GM21526 (cell line): ENCODE results near the gene COX11.

Experiments used
- ATAC-seq: cut with Tn5 transposase; IDR thresholded peaks from one replicate; pipeline ENCODE4 v1.9.1; 2021; ENCODE audit warnings: moderate library complexity; ENCODE audit not compliant: unreplicated experiment, low FRiP score

COX11 gene

DNA sequence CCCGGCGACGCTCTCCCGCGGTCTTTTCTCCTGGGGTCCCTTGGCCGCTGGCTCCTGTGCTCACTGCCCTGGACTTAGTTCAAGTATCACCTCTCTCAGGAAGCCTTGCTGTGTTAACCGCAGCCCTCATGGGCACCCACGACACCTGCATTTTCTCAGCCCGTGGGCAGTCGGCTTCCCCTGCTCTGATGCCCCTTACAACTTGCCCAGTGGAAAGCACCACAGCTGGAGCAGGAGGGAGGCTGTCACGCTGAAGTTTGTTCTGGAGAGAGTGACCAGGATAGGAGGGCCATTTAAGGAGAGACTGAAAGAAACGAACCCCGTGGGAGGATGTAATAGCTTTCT, 506 bp upstream of the COX11 start:
- peak; percentile 31 for ATAC-seq

DNA sequence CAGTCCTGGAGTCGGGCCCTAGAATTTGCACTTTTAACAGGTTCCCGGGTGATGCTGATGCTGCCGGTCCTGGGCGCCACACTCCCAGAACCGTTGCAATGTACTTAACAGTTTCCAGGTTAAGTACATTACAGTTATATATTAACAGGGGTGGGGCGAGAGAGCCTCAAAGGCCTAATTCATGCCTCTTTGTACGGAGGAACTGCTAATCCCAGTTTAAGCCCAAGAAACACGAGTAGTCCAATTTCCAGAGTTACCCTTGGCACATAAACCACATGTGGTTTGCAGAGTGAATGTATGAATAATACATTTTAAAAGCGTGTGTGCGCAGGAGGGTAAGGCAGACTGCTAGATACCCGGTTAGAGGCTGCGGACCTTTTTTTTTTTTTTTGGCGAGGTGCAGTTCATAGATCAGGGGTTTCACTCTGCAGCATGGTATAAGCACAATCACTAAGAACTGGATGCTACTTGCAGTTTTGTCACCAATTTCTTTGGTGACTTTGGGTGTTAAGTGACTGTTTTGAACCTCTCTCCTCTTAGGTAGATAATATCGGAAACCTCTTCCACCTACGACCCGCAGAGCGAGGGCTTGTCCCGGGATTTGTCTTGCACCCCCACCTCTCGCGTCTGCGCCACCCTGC, 713 bp downstream of the COX11 start:
- peak; percentile 58 for ATAC-seq

DNA sequence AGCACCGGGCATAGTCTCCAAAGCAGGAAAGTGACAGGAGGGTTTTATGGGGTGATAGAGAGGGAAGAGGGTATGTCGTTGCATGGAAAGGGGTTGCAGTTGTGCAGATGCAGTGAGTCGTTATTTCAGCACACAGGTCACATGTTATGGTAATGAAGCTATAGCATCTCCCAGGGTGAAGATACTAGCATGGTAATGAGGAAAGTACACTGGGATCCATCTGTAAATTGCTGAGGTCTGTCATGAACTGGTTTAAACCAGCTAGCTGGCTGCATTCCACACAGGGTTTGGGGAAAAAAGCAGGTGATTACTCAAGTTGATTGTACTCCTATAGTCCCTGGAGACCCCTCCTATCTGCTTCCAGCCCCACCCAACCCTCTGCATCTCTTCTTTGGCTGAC, 11.7 kb downstream of the COX11 start:
- ATAC-seq = no peak

DNA sequence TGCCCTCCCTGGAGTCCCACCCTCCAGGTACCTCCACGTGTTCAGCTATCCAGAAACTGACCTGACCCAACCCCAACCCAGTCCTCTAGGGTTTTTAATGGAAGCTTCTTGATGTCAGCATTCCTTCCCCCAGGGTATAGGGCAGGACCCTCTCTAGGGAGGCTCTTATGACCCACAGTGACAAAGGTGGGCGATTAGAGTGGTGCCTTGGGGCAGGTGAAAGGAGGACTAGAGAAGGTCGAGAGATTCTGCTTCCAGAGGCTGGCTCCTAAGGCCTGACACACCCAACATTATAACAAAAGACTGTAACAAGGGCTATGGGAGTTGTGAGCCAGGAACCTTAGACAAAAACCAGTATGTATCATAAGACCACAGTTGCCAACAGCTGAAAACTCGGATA, 17.2 kb downstream of the COX11 start:
- no peak for ATAC-seq

DNA sequence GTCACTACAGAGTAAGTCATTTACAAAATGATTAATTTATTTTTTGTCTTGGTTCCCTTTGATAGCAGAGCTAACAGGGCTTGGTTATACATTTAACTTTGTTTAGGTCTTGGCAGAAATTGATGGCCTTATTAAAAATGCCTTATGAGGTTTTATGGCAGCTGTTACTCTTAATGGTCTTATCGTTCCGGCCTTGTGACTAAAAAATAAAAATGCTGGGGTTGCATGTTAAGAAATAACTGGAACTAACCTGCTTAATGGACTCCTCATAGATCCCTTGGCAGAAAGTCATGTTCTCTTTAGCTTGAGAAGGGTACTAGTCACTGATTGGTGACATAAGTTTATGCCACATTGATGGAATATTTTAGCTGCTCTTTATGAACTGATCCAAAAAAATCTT, 18.3 kb downstream of the COX11 start:
- no peak for ATAC-seq

DNA sequence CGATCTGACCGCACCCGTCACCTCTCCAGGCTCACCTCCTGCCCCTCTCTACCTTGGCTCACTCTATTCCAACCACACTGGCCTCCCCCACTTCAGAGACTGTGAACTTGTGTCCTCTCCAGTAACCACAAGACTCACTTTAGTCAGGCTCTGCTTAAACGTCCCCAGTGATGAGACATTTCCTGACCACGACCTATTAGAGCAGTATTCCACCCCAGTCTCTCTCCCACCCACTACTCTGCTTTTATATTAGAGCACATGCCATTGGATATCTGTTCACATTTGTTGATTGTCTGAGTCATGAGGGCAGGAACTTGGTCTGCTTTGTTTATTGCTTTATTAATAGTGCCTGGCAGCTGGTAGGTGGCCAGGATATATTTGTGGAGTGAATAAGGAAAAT, 20.1 kb downstream of the COX11 start:
- no peak for ATAC-seq

DNA sequence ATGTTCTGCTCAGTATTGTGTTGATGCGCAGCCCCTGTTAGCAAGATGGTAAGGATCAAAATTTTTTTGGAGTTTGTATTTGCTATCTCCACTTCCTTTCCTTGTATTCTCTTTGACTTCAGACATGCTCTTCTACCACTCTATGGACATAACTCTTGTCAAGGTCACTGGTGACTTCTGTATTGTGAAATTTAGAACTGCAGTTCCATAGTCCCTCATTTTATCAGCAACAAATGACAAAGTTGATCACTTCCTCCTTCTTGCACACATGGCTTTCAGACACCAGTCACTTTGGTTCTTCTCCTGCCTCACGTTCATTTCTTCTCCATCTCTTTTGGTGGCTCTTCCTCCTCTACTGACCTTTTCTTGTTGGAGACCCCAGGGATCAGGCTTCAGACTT, 21.1 kb downstream of the COX11 start:
- no peak for ATAC-seq

DNA sequence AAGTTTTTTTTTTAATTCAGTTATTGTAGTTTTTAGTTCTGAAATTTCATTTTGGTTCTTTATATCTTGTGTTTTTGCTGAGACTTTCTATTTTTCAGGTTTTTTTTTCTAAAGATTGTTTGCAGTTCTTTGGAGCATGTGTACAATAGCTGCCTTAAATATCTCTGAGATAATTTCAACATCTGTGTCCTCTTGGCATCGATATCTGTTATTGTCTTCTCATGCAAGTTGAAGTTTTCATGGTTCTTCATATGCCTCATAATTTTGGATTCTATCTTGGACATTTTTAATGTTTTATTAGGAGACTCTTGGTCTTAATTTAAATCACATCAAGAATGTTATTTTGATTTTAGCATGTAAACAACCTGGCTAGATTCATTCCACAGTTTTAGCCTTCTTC, 22.8 kb downstream of the COX11 start:
- no peak for ATAC-seq

DNA sequence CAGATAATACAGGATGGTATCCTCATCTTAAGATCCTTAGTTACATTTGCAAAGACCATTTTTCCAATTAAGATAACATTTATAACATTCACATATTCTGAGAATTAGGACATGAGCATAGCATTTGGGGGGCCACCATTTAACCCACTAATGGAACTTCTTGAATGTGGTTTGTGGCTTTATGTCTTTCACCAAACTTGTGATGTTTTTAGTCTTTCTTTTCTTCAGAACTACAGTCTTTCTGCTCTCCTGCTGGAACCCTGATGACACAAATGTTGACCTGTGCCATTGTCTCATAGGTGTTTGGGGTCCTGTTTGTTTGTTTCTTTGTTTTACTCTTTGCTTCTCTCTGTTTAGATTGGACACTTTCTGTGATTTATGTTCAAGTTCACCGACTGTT, 23.2 kb downstream of the COX11 start:
- no peak for ATAC-seq

DNA sequence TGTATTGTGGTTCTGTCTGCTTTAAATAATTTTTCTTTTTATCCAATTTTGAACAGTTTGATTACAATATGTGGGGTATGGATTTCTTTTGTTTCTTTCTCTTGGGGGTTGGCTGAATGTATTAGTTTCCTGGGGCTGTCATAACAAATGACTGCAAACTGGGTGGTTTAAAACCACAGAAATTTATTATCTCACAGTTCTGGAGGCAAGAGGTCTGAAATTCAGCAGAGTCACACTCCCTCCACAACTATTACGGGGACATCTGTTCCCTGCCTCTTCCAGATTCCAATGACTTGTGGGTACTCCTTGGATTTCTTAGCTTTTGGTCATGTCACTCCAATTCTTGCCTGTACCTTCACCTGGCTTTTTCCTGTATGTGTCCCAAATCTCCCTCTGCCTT, 23.7 kb downstream of the COX11 start:
- no peak for ATAC-seq

DNA sequence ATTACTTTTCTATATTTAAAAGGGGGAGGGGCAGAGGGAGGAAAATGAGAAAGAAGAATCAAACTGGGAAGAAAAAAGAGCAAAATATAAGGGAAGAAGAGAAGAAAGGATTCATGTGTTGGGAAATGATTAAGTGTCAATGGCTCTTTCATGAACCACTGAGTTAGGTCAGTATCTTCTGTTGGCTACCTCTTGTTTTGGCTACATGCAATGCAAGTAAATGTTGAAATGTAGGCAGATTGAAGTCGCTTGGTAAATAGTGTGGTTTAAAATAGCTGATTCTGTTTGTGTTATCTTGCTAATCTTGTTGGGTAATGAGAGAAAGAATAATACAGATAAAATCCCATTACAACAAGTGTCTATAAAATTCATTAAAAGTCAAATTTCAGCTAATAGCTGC, 27.2 kb downstream of the COX11 start:
- no peak for ATAC-seq

DNA sequence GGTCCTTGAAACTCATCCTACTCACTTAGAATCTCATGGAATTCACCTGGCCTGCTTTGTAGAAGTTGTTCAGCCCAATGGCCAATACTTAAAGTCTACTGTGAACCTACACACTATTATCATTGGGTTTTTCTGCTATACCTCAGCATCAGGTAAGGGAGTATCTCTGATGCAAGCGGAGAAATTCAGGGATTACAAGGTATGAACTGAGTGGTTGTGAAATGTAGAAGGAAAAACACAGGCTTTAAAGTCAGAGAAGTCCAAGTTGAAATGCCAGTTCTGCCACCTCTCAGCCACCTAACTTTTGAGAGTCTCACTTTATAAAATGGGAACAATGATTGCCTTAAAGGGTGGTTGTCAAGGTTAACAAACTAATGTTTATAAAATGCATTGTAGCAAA, 31.0 kb downstream of the COX11 start:
- no peak for ATAC-seq

DNA sequence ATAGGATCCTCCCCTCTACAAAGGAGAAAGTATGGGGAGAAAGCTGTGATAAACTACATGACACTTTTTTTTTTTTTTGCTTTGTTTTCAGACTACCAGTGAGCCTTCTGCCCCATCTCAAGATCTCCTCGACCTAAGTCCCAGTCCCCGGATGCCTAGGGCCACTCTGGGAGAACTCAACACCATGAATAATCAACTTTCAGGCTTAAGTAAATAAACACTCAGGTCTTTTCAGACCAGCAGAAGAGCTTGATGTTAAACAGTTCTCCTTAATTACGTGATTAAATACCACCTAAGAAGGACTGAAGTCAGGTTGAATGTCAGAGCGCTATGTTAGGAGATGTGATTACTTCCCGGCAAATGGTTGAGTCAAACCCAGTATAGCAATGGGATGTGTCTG, 31.4 kb downstream of the COX11 start:
- ATAC-seq = no peak

DNA sequence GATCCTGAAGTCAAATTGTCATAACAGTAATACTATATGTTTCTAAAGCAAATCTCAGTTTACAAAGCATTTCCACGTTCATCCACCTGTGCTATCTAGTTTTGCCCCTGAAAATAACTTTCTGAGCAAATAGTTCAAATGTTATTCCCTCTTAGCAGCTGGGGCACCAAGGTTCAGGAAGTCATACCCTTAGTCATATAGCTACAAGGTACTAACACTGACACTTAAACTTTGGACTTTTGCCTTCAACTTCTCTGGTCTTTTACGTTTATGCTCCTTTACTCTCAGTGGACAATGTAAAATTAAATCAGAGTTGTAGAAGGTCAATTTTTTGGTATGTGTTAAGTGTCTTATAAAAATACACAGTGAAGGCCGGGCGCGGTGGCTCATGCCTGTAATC, 33.0 kb downstream of the COX11 start:
- no peak for ATAC-seq

DNA sequence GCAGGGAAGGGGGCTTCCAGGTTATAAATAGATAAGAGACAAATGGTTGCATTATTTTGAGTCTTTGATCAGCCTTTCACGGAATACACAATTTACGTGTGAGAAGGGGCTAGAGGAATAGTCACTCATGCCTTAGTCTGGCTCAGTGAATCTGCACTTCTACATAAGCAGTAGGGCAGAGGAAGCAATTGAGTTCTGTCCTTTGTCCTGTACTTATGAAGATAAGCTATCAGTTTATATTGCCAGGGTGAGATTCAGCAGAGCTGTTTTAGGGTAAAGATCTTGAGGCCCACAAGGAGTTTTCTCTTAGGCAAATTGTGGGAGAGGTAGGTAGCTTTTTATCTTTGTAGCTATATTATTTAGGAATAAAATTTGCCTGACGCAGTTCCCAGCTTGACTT, 34.5 kb downstream of the COX11 start:
- ATAC-seq = no peak

DNA sequence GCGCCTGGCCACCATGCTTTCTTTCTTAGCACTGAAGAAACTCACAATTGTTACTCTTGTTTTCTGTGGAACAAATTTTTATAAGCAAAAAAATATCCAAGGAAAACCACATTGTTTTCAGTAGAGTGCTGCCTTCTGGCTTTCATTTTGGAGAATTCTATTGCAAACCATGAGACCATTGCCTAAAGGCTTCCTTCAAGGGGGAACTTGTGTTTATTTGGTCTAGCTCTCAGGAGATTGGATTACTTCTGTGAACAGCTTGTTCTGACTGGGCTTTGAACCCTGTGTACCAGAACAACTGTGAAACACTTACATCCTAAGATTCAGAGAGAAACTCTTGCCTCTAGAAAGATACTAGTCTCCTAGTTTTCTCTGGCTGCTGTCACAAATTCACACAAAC, 35.7 kb downstream of the COX11 start:
- no peak for ATAC-seq

DNA sequence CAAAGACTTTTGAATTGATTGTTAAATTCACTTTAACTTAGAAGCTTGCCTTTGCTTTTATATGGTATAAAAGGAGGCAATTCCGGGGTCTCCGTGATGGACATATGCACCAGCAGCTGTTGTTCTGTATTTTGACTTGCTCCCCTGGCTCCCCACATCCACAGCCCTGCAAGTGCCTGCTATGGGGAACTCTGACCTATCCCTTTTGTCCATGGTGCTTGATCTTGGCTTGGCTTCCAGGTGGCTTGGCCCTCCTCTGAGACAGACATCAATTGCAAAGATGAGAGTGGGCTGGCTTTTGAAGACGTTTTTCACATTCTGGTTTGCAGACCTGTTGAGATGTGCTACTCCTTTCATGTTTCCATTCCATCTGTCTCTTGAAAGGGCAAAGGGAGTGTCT, 40.9 kb downstream of the COX11 start:
- no peak for ATAC-seq

DNA sequence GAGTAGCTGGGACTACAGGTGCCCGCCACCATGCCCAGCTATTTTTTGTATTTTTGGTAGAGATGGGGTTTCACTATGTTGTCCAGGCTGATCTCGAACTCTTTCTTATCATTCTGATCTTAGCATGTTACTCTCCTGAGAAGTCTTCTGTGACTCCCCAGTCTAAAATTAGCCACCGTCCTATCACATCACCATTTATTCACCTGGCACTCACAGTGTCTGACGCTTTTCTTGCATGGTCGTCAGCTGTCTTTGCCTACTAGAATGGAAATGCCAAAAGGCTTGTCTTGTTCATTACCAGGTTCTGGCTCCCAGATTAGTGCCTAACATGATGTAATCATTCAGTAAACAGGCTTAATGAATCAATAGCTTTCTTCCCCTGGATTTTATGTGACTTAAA, 44.0 kb downstream of the COX11 start:
- no peak for ATAC-seq

DNA sequence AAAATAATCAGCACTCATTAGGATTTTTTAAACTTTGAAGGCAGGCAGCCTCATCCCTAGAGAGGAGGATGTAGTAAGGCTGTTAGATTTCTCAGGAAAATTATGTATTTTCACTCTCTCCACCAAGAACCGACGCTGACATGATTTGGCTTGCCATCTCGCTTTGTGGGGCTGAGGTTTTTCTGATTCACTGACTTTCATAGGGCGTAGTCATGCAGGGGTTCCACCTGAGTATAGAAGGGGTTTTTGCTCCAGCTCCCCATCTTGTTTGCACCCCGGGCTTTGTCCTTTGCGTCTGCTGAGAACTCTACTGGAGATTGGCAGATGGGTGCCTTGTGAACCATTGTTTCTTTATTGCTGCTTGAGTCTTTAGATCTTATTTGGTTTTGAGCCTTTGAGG, 47.6 kb downstream of the COX11 start:
- no peak for ATAC-seq

DNA sequence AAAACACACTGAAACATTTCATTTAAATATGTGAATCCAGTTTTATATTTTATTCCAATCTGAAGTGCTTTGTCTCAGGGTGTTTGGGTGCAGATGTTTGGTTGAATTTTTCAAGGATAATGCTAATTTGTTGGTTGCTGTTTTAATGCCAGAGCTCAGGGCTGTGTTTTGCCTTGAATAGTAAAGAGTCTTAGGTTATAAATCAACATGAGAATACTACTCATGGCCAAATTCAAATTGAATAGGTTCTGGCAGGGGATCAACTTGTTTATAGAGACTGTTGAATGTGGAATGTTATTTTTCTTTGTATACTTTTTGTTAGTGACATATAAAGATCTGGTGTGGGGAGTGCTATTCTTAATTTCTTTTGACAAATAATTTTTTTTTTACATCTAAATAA, 49.0 kb downstream of the COX11 start:
- no peak for ATAC-seq

DNA sequence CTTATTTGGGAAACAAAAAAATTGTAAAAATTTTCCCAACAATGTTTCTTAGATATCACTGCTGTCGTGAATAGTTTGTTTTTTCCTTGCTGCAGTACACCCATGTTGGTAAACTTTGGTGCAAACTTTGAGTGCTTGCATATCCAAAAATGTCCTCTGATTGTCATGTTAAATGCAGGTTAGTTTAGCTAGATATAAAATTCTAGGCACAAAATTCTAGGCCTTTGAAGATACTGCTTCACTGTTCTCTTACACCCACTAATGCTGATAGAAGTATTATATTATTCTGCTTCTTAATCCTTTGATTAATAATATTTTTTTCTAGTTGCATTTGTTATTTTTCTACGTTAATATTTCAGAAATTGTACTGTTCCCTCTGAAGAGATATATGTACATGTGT, 51.7 kb downstream of the COX11 start:
- ATAC-seq = no peak
